Measurements from ENCODE around the gene OPTC.

OPTC gene

GRCh38 chr1:203519053-203519840 is 25.3 kb downstream of the OPTC start:
- H3K27ac ChIP-seq, result no peak overlapping the region
- H3K9ac ChIP-seq (ENCODE audit: insufficient read length), result no peak overlapping the region
- no peaks in the 10 kb centered on the region for H3K36me3 ChIP-seq (ENCODE audit: insufficient read depth, low read length)
- no peak for DNase-seq (ENCODE audit: low read depth, low spot score)
- no peaks in the 10 kb centered on the region for H3K9me3 ChIP-seq (ENCODE audit: low read depth, low read length)
- TF ChIP-seq FOXP2 (optimal IDR thresholded peaks at IDR 0.05; ENCODE audit: control extremely low read depth, extremely low read length, insufficient read depth) (no peak), EZH2 (IDR thresholded peaks at IDR 0.05) (no peak), POLR2AphosphoS5 (IDR thresholded peaks at IDR 0.05; ENCODE audit: borderline replicate concordance, low read depth, low read length) (no peak)
- no peak overlapping the region for H3K4me3 ChIP-seq

DNA sequence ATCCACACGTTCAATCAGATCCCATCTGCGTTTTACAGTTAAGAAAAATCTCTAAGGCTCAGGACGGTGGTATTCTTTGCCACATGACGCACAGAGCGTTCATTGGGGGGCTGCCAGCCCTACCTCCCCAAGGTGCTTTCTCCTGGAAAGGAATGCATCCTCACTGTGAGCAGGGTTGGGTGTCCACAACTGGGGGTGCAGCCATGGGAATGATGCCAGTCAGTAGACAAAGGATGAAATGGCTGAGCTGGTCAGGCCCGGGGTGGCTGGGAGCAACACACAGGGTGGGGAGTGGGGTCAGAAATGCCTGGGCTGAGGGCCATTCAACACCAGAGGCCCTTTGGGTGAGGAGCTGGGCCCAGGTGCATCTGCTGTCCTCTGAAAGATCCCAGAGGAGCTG is 25.9 kb downstream of the OPTC start:
- Histone ChIP-seq H3K9me3 (ENCODE audit: low read depth, low read length) (no peaks in the 10 kb centered on the region), H3K4me3 (no peak overlapping the region), H3K9ac (ENCODE audit: insufficient read length) (no peak overlapping the region), H3K36me3 (ENCODE audit: insufficient read depth, low read length) (no peaks in the 10 kb centered on the region), H3K27ac (no peak overlapping the region)
- no peak for TF ChIP-seq POLR2AphosphoS5 (IDR thresholded peaks at IDR 0.05; ENCODE audit: borderline replicate concordance, low read depth, low read length)
- TF ChIP-seq EZH2 (IDR thresholded peaks at IDR 0.05), result no peak
- TF ChIP-seq FOXP2 (optimal IDR thresholded peaks at IDR 0.05; ENCODE audit: control extremely low read depth, extremely low read length, insufficient read depth), result no peak
- no peak for DNase-seq (ENCODE audit: low read depth, low spot score)

- no peaks in the 10 kb centered on the region for H3K36me3 ChIP-seq (ENCODE audit: insufficient read depth, low read length)
- no peak overlapping the region for H3K4me3 ChIP-seq
- no peak overlapping the region for H3K9ac ChIP-seq (ENCODE audit: insufficient read length)
- no peaks in the 10 kb centered on the region for H3K9me3 ChIP-seq (ENCODE audit: low read depth, low read length)
- DNase-seq (ENCODE audit: low read depth, low spot score), result no peak
- H3K27ac ChIP-seq, result no peak overlapping the region
- TF ChIP-seq FOXP2 (optimal IDR thresholded peaks at IDR 0.05; ENCODE audit: control extremely low read depth, extremely low read length, insufficient read depth), result no peak
- TF ChIP-seq POLR2AphosphoS5 (IDR thresholded peaks at IDR 0.05; ENCODE audit: borderline replicate concordance, low read depth, low read length), result no peak
- TF ChIP-seq EZH2 (IDR thresholded peaks at IDR 0.05), result no peak
These were observed 26.4 kb downstream of the OPTC start for GRCh38 chr1:203520315-203520714.

DNA sequence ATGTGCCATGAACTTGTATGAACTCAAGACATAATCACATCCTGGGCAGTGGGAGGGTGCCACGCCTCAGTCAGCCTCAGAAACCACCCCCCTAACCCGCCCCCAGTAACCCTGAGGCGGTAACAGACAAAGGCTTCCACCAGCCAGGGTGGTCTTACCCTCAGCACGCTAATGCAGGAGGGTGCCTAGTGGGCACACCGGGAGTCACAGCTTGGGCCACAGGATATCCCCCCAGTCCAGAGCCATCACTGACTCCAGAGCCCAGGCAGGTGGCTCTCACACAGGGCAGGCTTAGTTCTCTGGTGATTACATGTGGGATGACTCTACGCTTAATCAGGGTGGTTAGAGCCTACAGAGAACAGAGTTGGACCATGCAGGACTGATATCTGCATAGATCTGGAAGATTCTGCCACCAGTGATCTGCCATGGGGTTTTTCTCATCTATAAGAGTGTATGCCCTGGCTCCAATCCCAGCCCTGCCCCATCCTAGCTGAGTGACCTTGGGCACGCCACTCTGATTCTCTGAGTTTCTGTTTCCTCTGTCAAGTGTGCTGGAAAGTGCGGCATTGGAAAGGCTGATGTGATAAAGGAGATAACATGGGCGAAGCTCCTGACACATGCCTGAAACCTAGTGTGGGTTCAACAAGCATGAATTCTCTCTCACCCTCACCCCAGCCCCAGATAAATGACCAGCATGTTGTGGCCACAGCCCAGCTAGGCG is 27.3 kb downstream of the OPTC start:
- H3K4me3 ChIP-seq, result no peak overlapping the region
- H3K27ac ChIP-seq, result no peak overlapping the region
- no peaks in the 10 kb centered on the region for H3K36me3 ChIP-seq (ENCODE audit: insufficient read depth, low read length)
- no peak overlapping the region for H3K9ac ChIP-seq (ENCODE audit: insufficient read length)
- TF ChIP-seq EZH2 (IDR thresholded peaks at IDR 0.05), result no peak
- no peak for TF ChIP-seq FOXP2 (optimal IDR thresholded peaks at IDR 0.05; ENCODE audit: control extremely low read depth, extremely low read length, insufficient read depth)
- TF ChIP-seq POLR2AphosphoS5 (IDR thresholded peaks at IDR 0.05; ENCODE audit: borderline replicate concordance, low read depth, low read length), result no peak
- DNase-seq (ENCODE audit: low read depth, low spot score), result no peak
- no peaks in the 10 kb centered on the region for H3K9me3 ChIP-seq (ENCODE audit: low read depth, low read length)

DNA sequence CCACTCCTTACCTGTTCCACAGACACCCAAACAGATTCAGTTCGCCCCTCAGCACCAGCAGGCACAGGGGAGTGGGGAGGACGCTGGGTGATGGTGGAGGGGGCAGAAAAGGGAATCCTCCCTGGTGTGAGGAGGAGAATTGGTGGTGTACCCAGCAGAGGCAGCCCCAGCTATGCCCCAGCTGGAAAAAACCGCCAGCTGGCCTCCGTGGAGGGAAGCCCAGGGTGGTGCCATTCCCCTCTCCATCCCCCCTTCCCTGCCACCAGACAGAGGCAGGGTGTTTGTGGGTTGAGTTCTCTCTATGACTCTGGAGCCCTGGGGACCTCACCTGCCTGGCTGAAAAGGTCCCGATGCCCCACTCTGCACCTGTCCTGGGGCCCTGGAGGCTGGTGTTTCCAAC is 27.9 kb downstream of the OPTC start:
- Histone ChIP-seq H3K36me3 (ENCODE audit: insufficient read depth, low read length) (no peaks in the 10 kb centered on the region), H3K9me3 (ENCODE audit: low read depth, low read length) (no peaks in the 10 kb centered on the region), H3K4me3 (no peak overlapping the region), H3K27ac (no peak overlapping the region), H3K9ac (ENCODE audit: insufficient read length) (no peak overlapping the region)
- DNase-seq (ENCODE audit: low read depth, low spot score), result no peak
- TF ChIP-seq EZH2 (IDR thresholded peaks at IDR 0.05), result no peak
- TF ChIP-seq POLR2AphosphoS5 (IDR thresholded peaks at IDR 0.05; ENCODE audit: borderline replicate concordance, low read depth, low read length), result no peak
- no peak for TF ChIP-seq FOXP2 (optimal IDR thresholded peaks at IDR 0.05; ENCODE audit: control extremely low read depth, extremely low read length, insufficient read depth)

DNA sequence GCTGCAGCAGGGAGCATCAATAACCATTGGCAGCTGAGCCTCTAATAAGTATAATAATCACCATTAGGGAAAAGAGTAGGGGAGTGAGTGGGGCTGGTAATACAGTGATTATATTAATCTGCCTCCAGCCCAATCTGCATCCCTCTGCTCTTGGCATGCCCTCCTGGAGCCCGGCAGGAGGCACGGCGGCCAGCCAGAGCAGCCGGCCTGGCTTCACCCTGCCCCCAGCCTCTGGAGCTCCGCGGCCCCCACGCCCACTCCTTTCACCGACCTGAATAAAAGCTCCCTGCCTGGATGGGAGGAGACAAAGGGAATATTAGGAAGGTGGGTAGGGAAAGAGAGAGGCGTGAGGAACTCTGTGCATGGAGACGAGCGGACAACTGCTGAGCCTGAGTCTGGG is 28.3 kb downstream of the OPTC start:
- Histone ChIP-seq H3K9ac (ENCODE audit: insufficient read length) (no peak overlapping the region), H3K27ac (no peak overlapping the region), H3K9me3 (ENCODE audit: low read depth, low read length) (no peaks in the 10 kb centered on the region), H3K36me3 (ENCODE audit: insufficient read depth, low read length) (no peaks in the 10 kb centered on the region), H3K4me3 (no peak overlapping the region)
- DNase-seq (ENCODE audit: low read depth, low spot score), result no peak
- TF ChIP-seq POLR2AphosphoS5 (IDR thresholded peaks at IDR 0.05; ENCODE audit: borderline replicate concordance, low read depth, low read length) (no peak), FOXP2 (optimal IDR thresholded peaks at IDR 0.05; ENCODE audit: control extremely low read depth, extremely low read length, insufficient read depth) (no peak), EZH2 (IDR thresholded peaks at IDR 0.05) (no peak)

- H3K9me3 ChIP-seq (ENCODE audit: low read depth, low read length), result no peaks in the 10 kb centered on the region
- TF ChIP-seq POLR2AphosphoS5 (IDR thresholded peaks at IDR 0.05; ENCODE audit: borderline replicate concordance, low read depth, low read length), result no peak
- no peak for TF ChIP-seq EZH2 (IDR thresholded peaks at IDR 0.05)
- TF ChIP-seq FOXP2 (optimal IDR thresholded peaks at IDR 0.05; ENCODE audit: control extremely low read depth, extremely low read length, insufficient read depth), result no peak
- no peaks in the 10 kb centered on the region for H3K36me3 ChIP-seq (ENCODE audit: insufficient read depth, low read length)
- H3K27ac ChIP-seq, result no peak overlapping the region
- no peak overlapping the region for H3K4me3 ChIP-seq
- H3K9ac ChIP-seq (ENCODE audit: insufficient read length), result no peak overlapping the region
- no peak for DNase-seq (ENCODE audit: low read depth, low spot score)
These were observed 29.7 kb downstream of the OPTC start for GRCh38 chr1:203523667-203524066.

DNA sequence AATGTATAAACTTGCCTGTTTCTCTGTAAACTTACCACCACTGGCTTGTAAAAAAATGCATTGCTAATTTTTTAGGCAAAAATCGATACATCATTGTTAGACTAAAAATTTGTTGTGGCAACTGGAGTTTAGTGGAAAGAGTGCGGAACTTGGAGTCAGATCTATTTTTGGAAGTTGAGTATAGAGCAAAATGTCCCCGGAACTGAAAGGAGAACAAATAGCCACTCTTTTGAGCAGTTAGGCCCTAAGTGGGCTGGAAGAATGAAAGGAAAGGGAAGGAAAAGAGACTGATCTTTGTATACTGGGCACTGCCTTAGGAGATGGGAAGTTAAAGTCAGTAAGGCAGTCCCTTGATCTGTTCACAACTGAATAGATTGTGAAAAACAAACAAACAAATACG is 30.2 kb downstream of the OPTC start:
- H3K27ac ChIP-seq, result no peak overlapping the region
- no peak overlapping the region for H3K4me3 ChIP-seq
- TF ChIP-seq FOXP2 (optimal IDR thresholded peaks at IDR 0.05; ENCODE audit: control extremely low read depth, extremely low read length, insufficient read depth) (no peak), POLR2AphosphoS5 (IDR thresholded peaks at IDR 0.05; ENCODE audit: borderline replicate concordance, low read depth, low read length) (no peak), EZH2 (IDR thresholded peaks at IDR 0.05) (no peak)
- H3K9ac ChIP-seq (ENCODE audit: insufficient read length), result no peak overlapping the region
- H3K9me3 ChIP-seq (ENCODE audit: low read depth, low read length), result no peaks in the 10 kb centered on the region
- DNase-seq (ENCODE audit: low read depth, low spot score), result no peak
- no peaks in the 10 kb centered on the region for H3K36me3 ChIP-seq (ENCODE audit: insufficient read depth, low read length)

Data from SK-N-MC (cell line).